Measurements from ENCODE around the gene TMCC1. TPM values are rescaled to one million over a fixed set of nuclear protein-coding genes. Genes with fewer than 3 reads are reported as not detected.
"Not testable (repeated sequence)": the region's sequence is repeated elsewhere in the genome, so short reads cannot be mapped to it uniquely, and the experiment has no call there.

TMCC1 gene
- total RNA-seq, 1 donor from 2014 or later: 52.5 TPM

GRCh38 chr3:129766135-129766534, 127.4 kb downstream of the TMCC1 start:
- Mint-ChIP-seq H3K4me3 (ENCODE audit: low read depth) (no peak overlapping the region), H3K27ac (no peak overlapping the region), H3K4me1 (ENCODE audit: low read depth) (peaks cover 14% of the 10 kb centered on the region), H3K27me3 (no peaks in the 10 kb centered on the region), H3K36me3 (ENCODE audit: insufficient read depth) (peaks cover 5% of the 10 kb centered on the region), H3K9me3 (ENCODE audit: low read depth) (peaks cover 3% of the 10 kb centered on the region)
- TF ChIP-seq CTCF (IDR thresholded peaks at IDR 0.05; ENCODE audit: unreplicated experiment): no peak
- no peak for DNase-seq (ENCODE audit: low spot score, unreplicated experiment)

GRCh38 chr3:129764090-129764489, 129.4 kb downstream of the TMCC1 start:
- TF ChIP-seq CTCF (IDR thresholded peaks at IDR 0.05; ENCODE audit: unreplicated experiment): no peak
- peaks cover 3% of the 10 kb centered on the region for H3K9me3 Mint-ChIP-seq (ENCODE audit: low read depth)
- no peak overlapping the region for H3K4me3 Mint-ChIP-seq (ENCODE audit: low read depth)
- peak overlapping the region; percentile 14 for H3K27ac Mint-ChIP-seq
- no peaks in the 10 kb centered on the region for H3K27me3 Mint-ChIP-seq
- no peak for DNase-seq (ENCODE audit: low spot score, unreplicated experiment)
- peaks cover 5% of the 10 kb centered on the region for H3K36me3 Mint-ChIP-seq (ENCODE audit: insufficient read depth)
- peaks cover 14% of the 10 kb centered on the region for H3K4me1 Mint-ChIP-seq (ENCODE audit: low read depth)

GRCh38 chr3:129758785-129759320, 134.7 kb downstream of the TMCC1 start:
- peaks cover 22% of the 10 kb centered on the region for H3K36me3 Mint-ChIP-seq (ENCODE audit: insufficient read depth)
- H3K27ac Mint-ChIP-seq: no peak overlapping the region
- no peaks in the 10 kb centered on the region for H3K27me3 Mint-ChIP-seq
- DNase-seq (ENCODE audit: low spot score, unreplicated experiment): no peak
- TF ChIP-seq CTCF (IDR thresholded peaks at IDR 0.05; ENCODE audit: unreplicated experiment): no peak
- H3K4me1 Mint-ChIP-seq (ENCODE audit: low read depth): no peaks in the 10 kb centered on the region
- peaks cover 9% of the 10 kb centered on the region for H3K9me3 Mint-ChIP-seq (ENCODE audit: low read depth)
- no peak overlapping the region for H3K4me3 Mint-ChIP-seq (ENCODE audit: low read depth)

GRCh38 chr3:129758306-129758705, 135.2 kb downstream of the TMCC1 start:
- no peak overlapping the region for H3K27ac Mint-ChIP-seq
- no peak for TF ChIP-seq CTCF (IDR thresholded peaks at IDR 0.05; ENCODE audit: unreplicated experiment)
- no peaks in the 10 kb centered on the region for H3K4me1 Mint-ChIP-seq (ENCODE audit: low read depth)
- H3K9me3 Mint-ChIP-seq (ENCODE audit: low read depth): peaks cover 12% of the 10 kb centered on the region
- no peak for DNase-seq (ENCODE audit: low spot score, unreplicated experiment)
- peaks cover 25% of the 10 kb centered on the region for H3K36me3 Mint-ChIP-seq (ENCODE audit: insufficient read depth)
- no peak overlapping the region for H3K4me3 Mint-ChIP-seq (ENCODE audit: low read depth)
- no peaks in the 10 kb centered on the region for H3K27me3 Mint-ChIP-seq

DNA sequence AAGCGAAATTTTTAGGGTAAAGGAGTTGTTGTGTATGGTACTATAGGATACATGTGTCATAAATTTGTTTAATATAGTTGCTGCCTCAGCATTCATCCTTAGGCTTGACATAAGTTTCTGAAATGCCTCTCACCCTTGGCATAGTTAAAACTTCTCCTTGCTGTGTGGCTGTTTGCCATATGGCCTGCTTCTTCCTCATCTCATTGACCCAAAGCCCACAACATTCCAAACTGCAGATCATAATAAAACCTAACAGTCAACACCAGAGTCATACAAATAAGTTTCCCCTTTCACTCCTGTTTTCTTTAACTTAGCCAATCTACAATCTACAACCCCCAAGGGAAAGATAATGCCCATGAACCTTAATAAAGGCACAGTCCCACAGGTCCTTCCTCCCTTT, 136.6 kb downstream of the TMCC1 start:
- no peak for DNase-seq (ENCODE audit: low spot score, unreplicated experiment)
- no peaks in the 10 kb centered on the region for H3K27me3 Mint-ChIP-seq

GRCh38 chr3:129751105-129751504, 142.4 kb downstream of the TMCC1 start:
- not testable (repeated sequence) for H3K27ac Mint-ChIP-seq; H3K4me3 Mint-ChIP-seq (ENCODE audit: low read depth); H3K4me1 Mint-ChIP-seq (ENCODE audit: low read depth); H3K27me3 Mint-ChIP-seq; DNase-seq (ENCODE audit: low spot score, unreplicated experiment)
- Mint-ChIP-seq H3K9me3 (ENCODE audit: low read depth) (peaks cover 15% of the 10 kb centered on the region), H3K36me3 (ENCODE audit: insufficient read depth) (peaks cover 18% of the 10 kb centered on the region)

More for the DNA sequence above, 136.6 kb downstream of the TMCC1 start:
- H3K36me3 Mint-ChIP-seq (ENCODE audit: insufficient read depth): peaks cover 29% of the 10 kb centered on the region
- TF ChIP-seq CTCF (IDR thresholded peaks at IDR 0.05; ENCODE audit: unreplicated experiment): no peak
- peak overlapping the region; percentile 25 for H3K27ac Mint-ChIP-seq
- no peaks in the 10 kb centered on the region for H3K4me1 Mint-ChIP-seq (ENCODE audit: low read depth)
- H3K4me3 Mint-ChIP-seq (ENCODE audit: low read depth): no peak overlapping the region
- peaks cover 17% of the 10 kb centered on the region for H3K9me3 Mint-ChIP-seq (ENCODE audit: low read depth)

Measured in progenitor cell of endocrine pancreas (in vitro differentiated cells).